OCI-LY3 (cell line): ENCODE results near the gene ERVFRD-1.
"Not testable (repeated sequence)": the region's sequence is repeated elsewhere in the genome, so short reads cannot be mapped to it uniquely, and the experiment has no call there.

ENCODE experiments used
- H2AFZ ChIP-seq: fragments of 200-600, 300-600 bp; shearing (Covaris generic); 2 replicates; pipeline ENCODE4 v1.6.0; 2014; ENCODE audit warnings: antibody characterized with exemption, low read depth, low read length
- H3K27ac ChIP-seq: fragments of 200-600, 300-600 bp; sonication (generic); 2 replicates; pipeline ENCODE4 v1.5.1; 2014; ENCODE audit warnings: mild to moderate bottlenecking, low read length, moderate library complexity, mixed read lengths
- H3K27me3 ChIP-seq: fragments of 200-600, 300-600 bp; sonication (generic); 2 replicates; pipeline ENCODE4 v1.6.1; 2014; ENCODE audit warnings: low read depth, low read length, mixed read lengths
- H3K36me3 ChIP-seq: fragments of 200-600, 300-600 bp; sonication (generic); replicated peaks from 2 replicates; pipeline ENCODE3; 2014; ENCODE audit warnings: low read depth, low read length, mixed read lengths
- H3K4me1 ChIP-seq: fragments of 300-600, 200-600 bp; sonication (generic); 2 replicates; pipeline ENCODE4 v1.6.1; 2014; ENCODE audit warnings: low read length, mixed read lengths
- H3K4me2 ChIP-seq: fragments of 200-600, 300-600 bp; sonication (generic); 2 replicates; pipeline ENCODE4 v1.6.1; 2014; ENCODE audit warnings: low read length, mixed read lengths
- H3K4me3 ChIP-seq: fragments of 300-600, 200-600 bp; sonication (generic); 2 replicates; pipeline ENCODE4 v1.5.1; 2014; ENCODE audit warnings: antibody characterized with exemption, mild to moderate bottlenecking, low read length, moderate library complexity
- H3K79me2 ChIP-seq: fragments of 300-600, 200-600 bp; shearing (Covaris generic); 2 replicates; pipeline ENCODE4 v1.6.1; 2014; ENCODE audit warnings: mild to moderate bottlenecking, low read length, mixed read lengths
- H3K9ac ChIP-seq: fragments of 300-600, 200-600 bp; shearing (Covaris generic); 2 replicates; pipeline ENCODE4 v1.6.0; 2014; ENCODE audit warnings: mild to moderate bottlenecking, low read length, moderate library complexity
- H3K9me3 ChIP-seq: fragments of 200-600, 300-600 bp; shearing (Covaris generic); 2 replicates; pipeline ENCODE4 v1.6.1; 2014; ENCODE audit warnings: low read length, mixed read lengths; ENCODE audit not compliant: insufficient read depth
- H4K20me1 ChIP-seq: fragments of 200-600, 300-600 bp; sonication (generic); 2 replicates; pipeline ENCODE4 v1.6.1; 2016; ENCODE audit warnings: low read length, mixed read lengths; ENCODE audit not compliant: insufficient read depth
- CTCF ChIP-seq: fragments of 200-600, 300-600 bp; sonication (generic); IDR thresholded peaks from 2 replicates; pipeline ENCODE4 v1.5.1; 2014; ENCODE audit warnings: antibody characterized with exemption, low read length, low read depth
- EZH2phosphoT487 ChIP-seq: fragments of 200-600 bp; shearing (Covaris generic); IDR thresholded peaks from 2 replicates; pipeline ENCODE4 v1.6.1; 2018; ENCODE audit warnings: antibody characterized with exemption, mixed run types, low read depth

ERVFRD-1 gene

DNA sequence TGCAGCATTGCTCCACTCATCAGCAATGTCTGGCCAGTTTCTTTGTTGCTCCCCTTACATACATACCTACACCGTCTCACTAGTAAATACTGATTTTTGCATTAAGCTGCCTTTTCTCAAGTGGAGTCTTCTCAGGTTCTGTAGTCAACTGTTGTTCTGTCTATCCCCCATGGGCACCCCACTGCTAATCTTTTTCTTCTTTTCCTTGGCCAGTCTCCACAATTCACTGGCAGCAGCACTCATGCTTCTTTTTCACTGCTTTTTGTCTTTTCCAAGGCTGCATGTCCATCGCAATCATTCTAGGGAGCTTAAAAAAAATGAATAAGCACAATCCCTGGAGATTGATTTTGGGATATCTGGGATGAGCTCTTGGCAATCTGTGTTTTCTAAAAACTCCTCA, 10.3 kb upstream of the ERVFRD-1 start:
- no peak overlapping the region for H3K4me2 ChIP-seq
- H3K4me3 ChIP-seq, result no peak overlapping the region
- no peaks in the 10 kb centered on the region for H3K36me3 ChIP-seq
- TF ChIP-seq EZH2phosphoT487, result no peak
- H2AFZ ChIP-seq, result no peak overlapping the region
- H3K27me3 ChIP-seq, result no peaks in the 10 kb centered on the region
- H4K20me1 ChIP-seq, result no peaks in the 10 kb centered on the region
- peaks cover 49% of the 10 kb centered on the region for H3K79me2 ChIP-seq
- no peak overlapping the region for H3K27ac ChIP-seq
- H3K4me1 ChIP-seq, result no peaks in the 10 kb centered on the region
- H3K9me3 ChIP-seq, result no peaks in the 10 kb centered on the region
- H3K9ac ChIP-seq, result no peak overlapping the region

DNA sequence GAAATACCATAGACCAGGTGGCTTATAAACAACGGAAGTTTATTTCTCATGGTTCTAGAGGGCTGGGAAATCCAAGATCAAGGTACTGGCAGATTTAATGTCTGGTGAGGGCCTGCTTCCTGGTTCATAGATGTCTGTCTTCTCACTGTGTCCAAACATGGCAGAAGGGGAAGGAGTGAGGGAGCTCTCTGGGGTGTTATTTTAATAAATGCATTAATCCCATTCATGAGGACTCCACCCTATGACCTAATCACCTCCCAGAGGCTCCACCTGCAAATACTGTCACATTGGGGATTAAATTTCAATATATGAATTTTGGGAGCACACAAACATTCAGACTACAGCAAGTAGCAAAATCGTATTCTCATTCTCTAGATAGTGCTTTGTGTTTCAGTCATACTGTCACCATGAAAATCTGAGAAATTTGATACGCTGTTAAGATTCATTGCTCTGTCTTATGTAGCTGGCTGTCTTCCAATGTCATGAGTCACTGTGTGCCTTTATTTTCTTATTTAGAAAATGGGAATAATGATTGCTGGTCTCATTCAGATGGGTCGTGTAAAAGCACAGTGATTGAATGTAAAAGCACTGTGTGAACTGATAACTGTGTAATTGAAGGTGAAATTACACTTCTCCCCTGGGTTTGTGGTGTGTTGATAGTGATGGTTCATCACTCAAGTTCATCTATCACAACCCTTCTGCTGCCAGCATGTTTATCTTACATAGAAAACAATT, 8.9 kb upstream of the ERVFRD-1 start:
- Histone ChIP-seq H3K4me3 (no peak overlapping the region), H3K36me3 (no peaks in the 10 kb centered on the region), H3K9me3 (no peaks in the 10 kb centered on the region), H2AFZ (no peak overlapping the region), H3K27me3 (no peaks in the 10 kb centered on the region), H3K4me2 (no peak overlapping the region), H3K4me1 (no peaks in the 10 kb centered on the region), H3K79me2 (peaks cover 57% of the 10 kb centered on the region), H3K9ac (no peak overlapping the region), H4K20me1 (0 out of 2 replicates have a peak, but pooled peaks cover 3% of the 10 kb centered on the region), H3K27ac (no peak overlapping the region)
- TF ChIP-seq EZH2phosphoT487 (no peak), CTCF (no peak)

GRCh38 chr6:11115808-11116536, 4.4 kb upstream of the ERVFRD-1 start:
- H4K20me1 ChIP-seq, H3K36me3 ChIP-seq: not testable (repeated sequence)

DNA sequence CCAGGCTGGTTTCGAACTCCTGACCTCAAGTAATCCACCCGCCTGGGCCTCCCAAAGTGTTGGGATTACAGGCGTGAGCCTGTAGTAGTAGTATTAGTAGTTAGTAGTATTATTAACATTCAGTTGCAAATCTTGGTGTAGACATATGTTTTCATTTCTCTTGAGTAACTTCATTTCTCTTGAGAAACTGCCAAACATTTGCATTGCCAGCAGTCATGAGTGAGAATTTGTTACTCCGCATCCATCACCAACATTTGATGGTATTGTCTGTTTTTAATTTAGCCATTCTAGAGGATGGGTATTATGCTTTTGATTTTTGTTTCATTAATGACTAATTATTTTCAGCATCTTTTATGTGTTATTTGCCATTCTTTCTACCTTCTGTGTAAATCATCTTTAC, 1.5 kb upstream of the ERVFRD-1 start:
- H3K4me3 ChIP-seq, result no peak overlapping the region
- H3K36me3 ChIP-seq, result no peaks in the 10 kb centered on the region
- no peak overlapping the region for H3K4me2 ChIP-seq
- H3K79me2 ChIP-seq, result peaks cover 62% of the 10 kb centered on the region
- H3K27me3 ChIP-seq, result no peaks in the 10 kb centered on the region
- TF ChIP-seq EZH2phosphoT487 (no peak), CTCF (no peak)
- H3K27ac ChIP-seq, result no peak overlapping the region
- peaks cover 5% of the 10 kb centered on the region; the same call in 1 of the 2 replicates for H4K20me1 ChIP-seq
- H2AFZ ChIP-seq, result no peak overlapping the region
- no peak overlapping the region for H3K9ac ChIP-seq
- no peaks in the 10 kb centered on the region for H3K9me3 ChIP-seq
- no peaks in the 10 kb centered on the region for H3K4me1 ChIP-seq

More at GRCh38 chr6:11115808-11116536, 4.4 kb upstream of the ERVFRD-1 start:
- not testable (repeated sequence) for H2AFZ ChIP-seq, H3K9ac ChIP-seq, H3K4me3 ChIP-seq, H3K27me3 ChIP-seq, H3K9me3 ChIP-seq, H3K4me2 ChIP-seq, H3K27ac ChIP-seq, H3K4me1 ChIP-seq
- peaks cover 49% of the 10 kb centered on the region for H3K79me2 ChIP-seq
